Stimulated activated CD8-positive, alpha-beta memory T cell treated with anti-CD3 and anti-CD28 coated beads, Interleukin-7, amount 100 ng/mL, for 4 hours (primary cell): ENCODE measurements around the gene PPP2R3A.

ENCODE experiments used
- DNase-seq, 2 donors: peaks; one replicate each; pipeline ENCODE4 v3.0.0-alpha.2; 2020; ENCODE audit warnings: low read depth in 2 of 2

Gene PPP2R3A

GRCh38 chr3:135967867-135968266, 2.3 kb downstream of the PPP2R3A start:
- DNase-seq, result no peak

GRCh38 chr3:135970506-135971116, 5.1 kb downstream of the PPP2R3A start:
- no peak for DNase-seq

GRCh38 chr3:135973841-135974240, 8.3 kb downstream of the PPP2R3A start:
- no peak for DNase-seq

DNA sequence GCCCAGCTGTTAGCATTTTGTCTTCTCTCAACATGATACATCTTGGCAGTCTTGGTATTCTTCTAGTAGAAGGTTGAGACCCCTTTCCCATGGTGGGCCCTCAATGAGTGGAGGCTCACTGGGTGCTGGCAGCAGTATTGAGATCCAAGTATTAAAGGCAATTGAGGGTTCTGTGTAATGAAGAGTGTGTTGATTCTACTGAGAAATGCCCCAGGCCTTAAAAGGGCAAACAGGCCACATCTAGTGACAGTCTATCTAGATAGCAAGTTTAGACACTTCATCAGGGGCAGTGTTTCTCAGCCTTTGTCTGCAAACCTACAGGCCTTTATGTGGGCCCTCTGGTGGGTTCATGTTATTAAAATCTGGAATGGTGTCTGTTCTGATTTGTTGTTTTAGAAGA, 9.5 kb downstream of the PPP2R3A start:
- no peak for DNase-seq

- no peak for DNase-seq
These were observed 10.0 kb downstream of the PPP2R3A start for GRCh38 chr3:135975536-135975935.

GRCh38 chr3:135980343-135980742, 14.8 kb downstream of the PPP2R3A start:
- DNase-seq, result no peak

- no peak for DNase-seq
These were observed 16.3 kb downstream of the PPP2R3A start for GRCh38 chr3:135981701-135982403.

DNA sequence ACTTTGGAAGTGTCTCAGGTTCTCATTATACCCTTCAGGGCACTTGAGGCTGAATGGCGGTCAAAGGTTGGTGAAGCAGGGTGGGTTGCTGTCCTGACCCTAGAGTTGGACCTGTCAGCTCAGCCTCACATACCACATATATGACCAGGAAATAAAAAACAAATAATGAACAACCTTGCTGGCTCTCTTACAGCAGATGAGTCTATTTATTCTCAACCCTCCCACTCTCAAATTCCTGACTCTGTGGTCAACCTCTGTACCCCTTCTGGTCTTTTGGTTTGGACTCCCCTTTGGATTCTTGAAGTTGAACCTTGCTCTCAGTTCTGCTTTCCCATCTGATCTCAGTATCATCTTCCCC, 16.9 kb downstream of the PPP2R3A start:
- DNase-seq, result no peak

- DNase-seq, result no peak
These were observed 17.5 kb downstream of the PPP2R3A start for GRCh38 chr3:135982922-135983581.

GRCh38 chr3:135987661-135988060, 22.1 kb downstream of the PPP2R3A start:
- no peak for DNase-seq

- no peak for DNase-seq
These were observed 23.7 kb downstream of the PPP2R3A start for GRCh38 chr3:135989242-135989641.

GRCh38 chr3:135990903-135991302, 25.4 kb downstream of the PPP2R3A start:
- DNase-seq, result no peak

- DNase-seq, result no peak
These were observed 26.1 kb downstream of the PPP2R3A start for GRCh38 chr3:135991621-135992020.

GRCh38 chr3:135992072-135992471, 26.5 kb downstream of the PPP2R3A start:
- no peak for DNase-seq

DNA sequence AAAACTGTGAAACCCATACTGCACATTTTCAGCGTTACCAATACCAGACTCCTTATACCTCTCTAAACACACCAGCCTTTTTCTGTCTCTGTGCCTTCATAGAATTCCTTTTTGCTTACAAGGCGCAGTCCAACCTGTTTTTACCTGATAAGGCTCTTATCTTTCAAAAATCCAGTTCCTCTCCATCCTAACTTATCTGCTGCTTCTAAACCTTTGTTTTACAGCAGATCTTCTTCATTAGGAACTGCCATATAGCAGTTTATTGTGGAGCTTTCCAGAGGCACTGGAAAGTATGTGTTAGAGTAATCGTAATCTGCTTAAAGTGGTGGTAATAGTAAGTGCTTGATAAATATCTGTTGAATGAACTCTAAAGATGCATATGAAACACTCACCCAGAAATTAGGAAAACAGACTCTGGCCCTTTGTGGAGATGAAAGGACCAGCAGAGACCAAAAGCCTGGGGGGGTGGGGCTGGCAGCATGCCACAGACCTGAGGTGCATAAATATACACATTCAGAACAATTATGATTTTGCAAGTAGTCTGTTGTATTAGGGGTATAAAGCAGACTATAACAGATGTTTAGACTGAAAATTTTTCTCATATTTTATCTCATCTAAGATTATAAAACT, 29.3 kb downstream of the PPP2R3A start:
- no peak for DNase-seq

GRCh38 chr3:135995766-135996165, 30.2 kb downstream of the PPP2R3A start:
- no peak for DNase-seq

DNA sequence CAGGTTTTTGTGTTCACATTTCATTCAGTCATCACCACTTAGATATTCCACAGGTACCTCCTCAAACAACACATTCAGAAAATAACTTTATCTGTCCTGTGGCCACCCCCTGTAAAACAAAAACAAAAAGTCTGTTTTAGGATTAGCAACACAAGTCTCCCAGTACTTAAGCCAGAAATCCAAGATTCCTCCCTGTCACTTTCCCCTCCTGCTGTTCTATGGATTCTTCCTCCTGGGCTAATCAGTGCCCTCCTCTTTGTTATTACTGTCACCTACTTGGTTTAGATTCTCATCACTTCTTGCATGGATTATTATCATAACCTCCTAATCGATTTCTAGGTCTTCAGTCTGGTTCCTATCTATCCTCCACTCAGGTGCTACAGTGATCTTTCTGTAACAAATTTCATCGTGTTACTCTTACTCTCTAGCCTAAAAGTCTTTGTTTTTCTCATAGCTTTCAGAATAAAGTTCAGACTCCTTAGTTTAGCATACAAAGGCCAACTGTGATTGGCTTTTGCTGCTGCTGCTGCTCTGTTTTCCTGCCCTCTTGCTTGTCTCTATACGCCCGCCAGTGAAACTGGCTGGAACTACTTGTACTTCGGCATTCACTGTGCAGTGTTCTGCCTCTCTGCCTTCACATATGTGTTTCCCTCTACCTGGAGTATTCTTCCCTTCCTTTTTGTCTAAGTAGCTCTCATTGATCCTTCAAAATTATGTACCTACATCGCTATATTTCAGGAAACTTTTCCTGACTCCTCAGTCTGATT, 32.2 kb downstream of the PPP2R3A start:
- DNase-seq, result no peak

GRCh38 chr3:136008221-136008620, 42.7 kb downstream of the PPP2R3A start:
- DNase-seq, result no peak

GRCh38 chr3:136008732-136009470, 43.4 kb downstream of the PPP2R3A start:
- no peak for DNase-seq

- no peak for DNase-seq
These were observed 53.3 kb downstream of the PPP2R3A start for GRCh38 chr3:136018876-136019275.

DNA sequence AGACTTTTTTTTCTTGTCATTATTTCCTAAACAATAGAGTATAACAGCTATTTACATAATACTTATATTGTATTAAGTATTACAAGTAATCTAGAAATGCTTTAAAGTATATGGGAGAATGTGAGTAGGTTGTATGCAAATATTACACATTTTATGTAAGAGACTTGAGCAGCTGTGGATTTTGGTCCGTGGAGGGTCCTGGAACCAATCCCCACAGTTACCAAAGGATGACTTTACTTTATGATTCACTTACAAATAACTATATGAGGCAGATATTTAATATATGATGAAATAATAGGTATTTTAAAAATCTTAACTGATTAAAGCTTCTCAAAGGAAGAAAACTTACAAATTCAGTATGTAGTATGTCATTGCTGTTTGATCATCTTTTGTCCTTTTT, 56.3 kb downstream of the PPP2R3A start:
- DNase-seq, result no peak
